ENCODE data around the gene DNASE1L1.

DNASE1L1 gene

GRCh38 chrX:154373340-154374306, 35.4 kb downstream of the DNASE1L1 start:
- peaks cover 47% of the 10 kb centered on the region for H3K4me1 ChIP-seq (ENCODE audit: insufficient read depth, low read length)
- H3K4me3 ChIP-seq (ENCODE audit: low read depth in 1 of 2, low read length in 2 of 2): no peak overlapping the region
- H3K27me3 ChIP-seq (ENCODE audit: insufficient read depth, low read length, poor library complexity): peaks cover 4% of the 10 kb centered on the region
- H4K20me1 ChIP-seq (ENCODE audit: insufficient read depth, low read length): peaks cover 24% of the 10 kb centered on the region
- H3K9ac ChIP-seq (ENCODE audit: low read depth, low read length): no peak overlapping the region
- H3K27ac ChIP-seq (ENCODE audit: low read length): no peak overlapping the region
- TF ChIP-seq EZH2 (IDR thresholded peaks at IDR 0.05; ENCODE audit: borderline replicate concordance, low read depth, low read length, severe bottlenecking): no peak
- TF ChIP-seq, protein P1, sequence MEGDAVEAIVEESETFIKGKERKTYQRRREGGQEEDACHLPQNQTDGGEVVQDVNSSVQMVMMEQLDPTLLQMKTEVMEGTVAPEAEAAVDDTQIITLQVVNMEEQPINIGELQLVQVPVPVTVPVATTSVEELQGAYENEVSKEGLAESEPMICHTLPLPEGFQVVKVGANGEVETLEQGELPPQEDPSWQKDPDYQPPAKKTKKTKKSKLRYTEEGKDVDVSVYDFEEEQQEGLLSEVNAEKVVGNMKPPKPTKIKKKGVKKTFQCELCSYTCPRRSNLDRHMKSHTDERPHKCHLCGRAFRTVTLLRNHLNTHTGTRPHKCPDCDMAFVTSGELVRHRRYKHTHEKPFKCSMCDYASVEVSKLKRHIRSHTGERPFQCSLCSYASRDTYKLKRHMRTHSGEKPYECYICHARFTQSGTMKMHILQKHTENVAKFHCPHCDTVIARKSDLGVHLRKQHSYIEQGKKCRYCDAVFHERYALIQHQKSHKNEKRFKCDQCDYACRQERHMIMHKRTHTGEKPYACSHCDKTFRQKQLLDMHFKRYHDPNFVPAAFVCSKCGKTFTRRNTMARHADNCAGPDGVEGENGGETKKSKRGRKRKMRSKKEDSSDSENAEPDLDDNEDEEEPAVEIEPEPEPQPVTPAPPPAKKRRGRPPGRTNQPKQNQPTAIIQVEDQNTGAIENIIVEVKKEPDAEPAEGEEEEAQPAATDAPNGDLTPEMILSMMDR (IDR thresholded peaks at IDR 0.05; ENCODE audit: borderline replicate concordance, extremely low read depth, low read length, poor library complexity, severe bottlenecking): peak; percentile 65
- H3K36me3 ChIP-seq (ENCODE audit: insufficient read depth, low read length): peaks cover 13% of the 10 kb centered on the region
- no peak overlapping the region for H3K4me2 ChIP-seq (ENCODE audit: insufficient read depth, low read length)
- H3K79me2 ChIP-seq (ENCODE audit: insufficient read depth, low read length): peaks cover 28% of the 10 kb centered on the region
- DNase-seq (peak; percentile 40), ATAC-seq (ENCODE audit: insufficient read depth, low read depth) (no peak)
- H2AFZ ChIP-seq (ENCODE audit: low read depth, low read length): no peak overlapping the region
- no peaks in the 10 kb centered on the region for H3K9me3 ChIP-seq (ENCODE audit: insufficient read depth, low read length, severe bottlenecking)

DNA sequence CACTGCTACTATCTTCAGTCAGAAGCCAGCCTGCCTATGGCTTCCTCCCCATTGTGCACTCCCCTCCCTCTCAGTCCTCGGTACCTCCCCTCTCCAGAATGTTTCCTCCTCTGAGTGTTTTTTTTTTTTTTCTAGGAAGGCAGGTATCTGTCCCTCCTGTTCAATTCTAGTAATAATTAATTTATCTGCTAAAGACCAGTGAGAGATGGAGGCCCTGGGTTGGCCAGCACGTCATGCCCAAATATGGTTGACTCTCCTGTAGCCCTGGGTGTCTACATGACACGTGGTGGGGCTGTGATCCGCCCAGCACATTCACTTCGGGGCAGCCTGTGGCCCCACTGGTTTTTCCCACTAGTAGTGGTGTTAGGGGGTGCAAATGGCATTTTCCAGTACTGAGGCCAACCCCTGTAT, 36.4 kb downstream of the DNASE1L1 start:
- no peak overlapping the region for H2AFZ ChIP-seq (ENCODE audit: low read depth, low read length)
- H3K36me3 ChIP-seq (ENCODE audit: insufficient read depth, low read length): peaks cover 23% of the 10 kb centered on the region
- peaks cover 35% of the 10 kb centered on the region for H4K20me1 ChIP-seq (ENCODE audit: insufficient read depth, low read length)
- no peak overlapping the region for H3K9ac ChIP-seq (ENCODE audit: low read depth, low read length)
- H3K27me3 ChIP-seq (ENCODE audit: insufficient read depth, low read length, poor library complexity): peaks cover 4% of the 10 kb centered on the region
- no peaks in the 10 kb centered on the region for H3K9me3 ChIP-seq (ENCODE audit: insufficient read depth, low read length, severe bottlenecking)
- TF ChIP-seq, protein P1 (IDR thresholded peaks at IDR 0.05; ENCODE audit: borderline replicate concordance, extremely low read depth, low read length, poor library complexity, severe bottlenecking): no peak
- TF ChIP-seq EZH2 (IDR thresholded peaks at IDR 0.05; ENCODE audit: borderline replicate concordance, low read depth, low read length, severe bottlenecking): no peak
- no peak overlapping the region for H3K4me3 ChIP-seq (ENCODE audit: low read depth in 1 of 2, low read length in 2 of 2)
- H3K4me1 ChIP-seq (ENCODE audit: insufficient read depth, low read length): peaks cover 50% of the 10 kb centered on the region
- peak overlapping the region; percentile 90; the same call in 1 of the 2 replicates for H3K4me2 ChIP-seq (ENCODE audit: insufficient read depth, low read length)
- no peak overlapping the region for H3K27ac ChIP-seq (ENCODE audit: low read length)
- H3K79me2 ChIP-seq (ENCODE audit: insufficient read depth, low read length): peaks cover 38% of the 10 kb centered on the region
- ATAC-seq (ENCODE audit: insufficient read depth, low read depth): no peak
- no peak for DNase-seq

DNA sequence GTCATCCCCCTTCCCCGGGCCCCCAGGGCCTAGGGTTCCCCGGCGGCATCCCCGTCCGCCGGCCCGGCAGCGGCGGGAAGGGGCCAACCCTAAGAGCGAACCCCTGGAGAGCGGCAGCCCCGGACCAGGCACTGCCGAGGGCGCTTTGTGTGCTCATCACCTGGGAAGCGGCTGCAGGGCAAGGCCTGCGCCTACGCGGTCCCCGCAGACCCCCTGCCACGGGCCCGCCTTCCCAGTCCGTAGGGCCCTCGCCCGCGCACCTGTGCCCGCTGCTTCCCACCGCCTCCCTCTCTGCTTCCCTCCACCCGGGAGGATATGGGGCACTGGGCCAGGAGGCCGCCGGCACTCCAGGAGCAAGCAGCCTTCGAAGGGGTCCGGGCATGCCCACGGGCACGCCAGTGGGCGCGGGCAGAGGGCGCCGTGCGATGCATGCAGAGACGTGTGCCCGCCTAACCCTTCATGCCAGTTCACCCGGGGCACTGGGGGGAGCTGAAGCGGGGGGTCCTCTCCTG, 37.2 kb downstream of the DNASE1L1 start:
- no peak for TF ChIP-seq EZH2 (IDR thresholded peaks at IDR 0.05; ENCODE audit: borderline replicate concordance, low read depth, low read length, severe bottlenecking)
- TF ChIP-seq, protein P1 (IDR thresholded peaks at IDR 0.05; ENCODE audit: borderline replicate concordance, extremely low read depth, low read length, poor library complexity, severe bottlenecking): no peak
- peaks cover 49% of the 10 kb centered on the region for H3K4me1 ChIP-seq (ENCODE audit: insufficient read depth, low read length)
- peak overlapping the region; percentile 90 for H3K4me2 ChIP-seq (ENCODE audit: insufficient read depth, low read length)
- H2AFZ ChIP-seq (ENCODE audit: low read depth, low read length): peak overlapping the region; percentile 55
- DNase-seq (no peak), ATAC-seq (ENCODE audit: insufficient read depth, low read depth) (peak; percentile 8)
- H3K79me2 ChIP-seq (ENCODE audit: insufficient read depth, low read length): peaks cover 42% of the 10 kb centered on the region
- H3K9ac ChIP-seq (ENCODE audit: low read depth, low read length): peak overlapping the region; percentile 54
- peaks cover 42% of the 10 kb centered on the region for H4K20me1 ChIP-seq (ENCODE audit: insufficient read depth, low read length)
- H3K27ac ChIP-seq (ENCODE audit: low read length): no peak overlapping the region; the same call in 1 of the 2 replicates
- H3K27me3 ChIP-seq (ENCODE audit: insufficient read depth, low read length, poor library complexity): peaks cover 4% of the 10 kb centered on the region
- no peaks in the 10 kb centered on the region for H3K9me3 ChIP-seq (ENCODE audit: insufficient read depth, low read length, severe bottlenecking)
- H3K36me3 ChIP-seq (ENCODE audit: insufficient read depth, low read length): peaks cover 31% of the 10 kb centered on the region
- H3K4me3 ChIP-seq (ENCODE audit: low read depth in 1 of 2, low read length in 2 of 2): peak overlapping the region; percentile 25 to 60; a peak in 3 of 4 replicates

Measured in DND-41 (cell line).